Breast epithelium (tissue), 3 donors: ENCODE results near the gene ZNF679.

Source experiments
- CTCF ChIP-seq, 3 donors: fragments of 450-650 bp; IDR thresholded peaks; one replicate each; pipeline ENCODE4 v1.5.1; 2016 to 2017; ENCODE audit warnings: antibody characterized with exemption in 3 of 3, mild to moderate bottlenecking in 3 of 3, moderate library complexity in 3 of 3
- POLR2AphosphoS5 ChIP-seq, 3 donors: sonication (generic); formaldehyde crosslinking; IDR thresholded peaks; one replicate each; pipeline ENCODE4 v1.6.1; 2017; ENCODE audit warnings: antibody characterized with exemption in 3 of 3

GRCh38 chr7:64184376-64184775, 43.9 kb upstream of the ZNF679 start:
- TF ChIP-seq POLR2AphosphoS5 (IDR thresholded peaks at IDR 0.05) = no peak
- no peak for TF ChIP-seq CTCF (IDR thresholded peaks at IDR 0.05)
